HUES6 (cell line): Measurements from ENCODE around the gene GLI3.
A peak's percentile ranks its signal among the peaks of the same experiment; 100 is the strongest.
"Not testable (repeated sequence)": the region's sequence is repeated elsewhere in the genome, so short reads cannot be mapped to it uniquely, and the experiment has no call there.

Experiments used
- H3K27ac ChIP-seq: 2 replicates; pipeline ENCODE4 v1.7.0; 2013; ENCODE audit warnings: low read depth, mild to moderate bottlenecking, low read length, inconsistent platforms
- H3K27me3 ChIP-seq: 2 replicates; pipeline ENCODE4 v1.6.1; 2013; ENCODE audit warnings: low read length; ENCODE audit not compliant: control insufficient read depth, insufficient read depth
- H3K36me3 ChIP-seq: 2 replicates; pipeline ENCODE4 v1.6.1; 2013; ENCODE audit warnings: low read length; ENCODE audit not compliant: control insufficient read depth, insufficient read depth
- H3K4me1 ChIP-seq: 2 replicates; pipeline ENCODE4 v1.6.1; 2013; ENCODE audit warnings: low read length; ENCODE audit not compliant: control insufficient read depth, insufficient read depth
- H3K4me3 ChIP-seq: 2 replicates; pipeline ENCODE4 v1.5.1; 2013; ENCODE audit warnings: low read depth, low read length
- H3K9ac ChIP-seq: one replicate; pipeline ENCODE4 v1.6.1; 2013; ENCODE audit warnings: mild to moderate bottlenecking, low read length
- H3K9me3 ChIP-seq: 2 replicates; pipeline ENCODE4 v1.6.1; 2013; ENCODE audit warnings: low read depth, low read length; ENCODE audit not compliant: control insufficient read depth, insufficient read depth

GLI3 gene

GRCh38 chr7:42211938-42212337 lies 25.1 kb downstream of the GLI3 start:
- no peak overlapping the region for H3K9ac ChIP-seq
- H3K9me3 ChIP-seq = no peaks in the 10 kb centered on the region
- H3K27me3 ChIP-seq = no peaks in the 10 kb centered on the region
- no peaks in the 10 kb centered on the region for H3K36me3 ChIP-seq
- no peak overlapping the region for H3K4me3 ChIP-seq
- H3K4me1 ChIP-seq = peaks cover 33% of the 10 kb centered on the region
- no peak overlapping the region for H3K27ac ChIP-seq

- no peak overlapping the region for H3K4me3 ChIP-seq
- H3K27ac ChIP-seq = peak overlapping the region; percentile 17; the same call in 1 of the 2 replicates
- H3K36me3 ChIP-seq = no peaks in the 10 kb centered on the region
- H3K4me1 ChIP-seq = peaks cover 33% of the 10 kb centered on the region
- H3K27me3 ChIP-seq = no peaks in the 10 kb centered on the region
- H3K9me3 ChIP-seq = no peaks in the 10 kb centered on the region
- no peak overlapping the region for H3K9ac ChIP-seq
Observed at GRCh38 chr7:42210779-42211178, 26.2 kb downstream of the GLI3 start.

- H3K27me3 ChIP-seq = no peaks in the 10 kb centered on the region
- H3K36me3 ChIP-seq = no peaks in the 10 kb centered on the region
- no peak overlapping the region for H3K9ac ChIP-seq
- peak overlapping the region; percentile 17; the same call in 1 of the 2 replicates for H3K27ac ChIP-seq
- no peaks in the 10 kb centered on the region for H3K9me3 ChIP-seq
- H3K4me1 ChIP-seq = peaks cover 33% of the 10 kb centered on the region
- H3K4me3 ChIP-seq = no peak overlapping the region
Observed at GRCh38 chr7:42210333-42210732, 26.7 kb downstream of the GLI3 start.

GRCh38 chr7:42209085-42209484 lies 27.9 kb downstream of the GLI3 start:
- H3K9ac ChIP-seq, H3K27me3 ChIP-seq: not testable (repeated sequence)
- H3K4me1 ChIP-seq = peaks cover 31% of the 10 kb centered on the region

GRCh38 chr7:42208572-42208971 lies 28.4 kb downstream of the GLI3 start:
- Histone ChIP-seq H3K36me3 (no peaks in the 10 kb centered on the region), H3K4me3 (no peak overlapping the region), H3K9me3 (no peaks in the 10 kb centered on the region), H3K4me1 (peaks cover 26% of the 10 kb centered on the region), H3K27ac (no peak overlapping the region), H3K9ac (no peak overlapping the region), H3K27me3 (no peaks in the 10 kb centered on the region)

More at GRCh38 chr7:42209085-42209484, 27.9 kb downstream of the GLI3 start:
- not testable (repeated sequence) for H3K4me3 ChIP-seq, H3K36me3 ChIP-seq, H3K27ac ChIP-seq, H3K9me3 ChIP-seq

GRCh38 chr7:42207420-42207819 lies 29.6 kb downstream of the GLI3 start:
- H3K9me3 ChIP-seq = no peaks in the 10 kb centered on the region

GRCh38 chr7:42203336-42203735 lies 33.7 kb downstream of the GLI3 start:
- no peaks in the 10 kb centered on the region for H3K9me3 ChIP-seq
- H3K36me3 ChIP-seq = no peaks in the 10 kb centered on the region
- no peaks in the 10 kb centered on the region for H3K27me3 ChIP-seq
- H3K9ac ChIP-seq = no peak overlapping the region
- H3K27ac ChIP-seq = no peak overlapping the region
- H3K4me3 ChIP-seq = no peak overlapping the region
- no peaks in the 10 kb centered on the region for H3K4me1 ChIP-seq

More at GRCh38 chr7:42207420-42207819, 29.6 kb downstream of the GLI3 start:
- H3K27me3 ChIP-seq = no peaks in the 10 kb centered on the region
- H3K27ac ChIP-seq = no peak overlapping the region
- H3K36me3 ChIP-seq = no peaks in the 10 kb centered on the region
- peaks cover 14% of the 10 kb centered on the region for H3K4me1 ChIP-seq
- H3K4me3 ChIP-seq = no peak overlapping the region
- H3K9ac ChIP-seq = no peak overlapping the region

GRCh38 chr7:42202601-42203000 lies 34.4 kb downstream of the GLI3 start:
- H3K27me3 ChIP-seq = no peaks in the 10 kb centered on the region

GRCh38 chr7:42198974-42199668 lies 37.9 kb downstream of the GLI3 start:
- Histone ChIP-seq H3K27ac (no peak overlapping the region), H3K27me3 (0 out of 2 replicates have a peak, but pooled peaks cover 3% of the 10 kb centered on the region), H3K4me3 (no peak overlapping the region), H3K9ac (no peak overlapping the region), H3K36me3 (no peaks in the 10 kb centered on the region), H3K4me1 (peaks cover 4% of the 10 kb centered on the region; the same call in 1 of the 2 replicates), H3K9me3 (no peaks in the 10 kb centered on the region)

More at GRCh38 chr7:42202601-42203000, 34.4 kb downstream of the GLI3 start:
- H3K9me3 ChIP-seq = no peaks in the 10 kb centered on the region
- H3K9ac ChIP-seq = no peak overlapping the region
- 0 out of 2 replicates have a peak, but pooled peaks cover 2% of the 10 kb centered on the region for H3K4me1 ChIP-seq
- no peaks in the 10 kb centered on the region for H3K36me3 ChIP-seq
- H3K4me3 ChIP-seq = no peak overlapping the region
- H3K27ac ChIP-seq = no peak overlapping the region

- 0 out of 2 replicates have a peak, but pooled peaks cover 3% of the 10 kb centered on the region for H3K27me3 ChIP-seq
- no peaks in the 10 kb centered on the region for H3K36me3 ChIP-seq
- H3K27ac ChIP-seq = no peak overlapping the region
- peaks cover 13% of the 10 kb centered on the region for H3K4me1 ChIP-seq
- H3K4me3 ChIP-seq = no peak overlapping the region
- no peaks in the 10 kb centered on the region for H3K9me3 ChIP-seq
- H3K9ac ChIP-seq = no peak overlapping the region
Observed at GRCh38 chr7:42198296-42198695, 38.7 kb downstream of the GLI3 start.

GRCh38 chr7:42197451-42197850 lies 39.6 kb downstream of the GLI3 start:
- peaks cover 21% of the 10 kb centered on the region for H3K4me1 ChIP-seq
- no peaks in the 10 kb centered on the region for H3K36me3 ChIP-seq
- H3K27me3 ChIP-seq = 0 out of 2 replicates have a peak, but pooled peaks cover 3% of the 10 kb centered on the region
- no peak overlapping the region for H3K27ac ChIP-seq
- H3K9ac ChIP-seq = no peak overlapping the region
- H3K9me3 ChIP-seq = no peaks in the 10 kb centered on the region
- no peak overlapping the region for H3K4me3 ChIP-seq
